Activated CD8-positive, alpha-beta T cell treated with anti-CD3 and anti-CD28 coated beads for 36 hours (primary cell): ENCODE results near the gene IL2RA. TPM values are rescaled to one million over a fixed set of nuclear protein-coding genes. Genes with fewer than 3 reads are reported as not detected.

ENCODE experiments used
- ATAC-seq: fragments of 200-7000 bp; cut with Tn5 transposase; one replicate; pipeline ENCODE4 v1.10.0; 2021; ENCODE audit warnings: mild to moderate bottlenecking, moderate library complexity
- CTCF ChIA-PET: fragments of 350-600 bp; sonication (Branson Sonifier 250); formaldehyde crosslinking; loops from one replicate; lab custom pipeline; 2021; ENCODE audit warnings: antibody characterized with exemption; lab: Charles Lee
- POLR2A ChIA-PET: fragments of 350-600 bp; sonication (Branson Sonifier 250); formaldehyde crosslinking; loops from one replicate; lab custom pipeline; 2021; ENCODE audit warnings: antibody characterized with exemption; lab: Charles Lee
- DNase-seq: peaks from one replicate; pipeline ENCODE4 v3.0.0-alpha.2; 2020
- H3K27ac Mint-ChIP-seq: one replicate; pipeline ENCODE4 v1.8.0; 2021; ENCODE audit warnings: mild to moderate bottlenecking, mixed read lengths
- H3K27me3 Mint-ChIP-seq: one replicate; pipeline ENCODE4 v1.8.0; 2021; ENCODE audit warnings: mixed read lengths
- H3K36me3 Mint-ChIP-seq: one replicate; pipeline ENCODE4 v1.8.0; 2021; ENCODE audit warnings: low read depth, mixed read lengths
- H3K4me1 Mint-ChIP-seq: one replicate; pipeline ENCODE4 v1.8.0; 2021; ENCODE audit warnings: low read depth, mixed read lengths
- H3K4me3 Mint-ChIP-seq: one replicate; pipeline ENCODE4 v1.8.0; 2021; ENCODE audit warnings: mild to moderate bottlenecking, moderate library complexity, mixed read lengths
- H3K9me3 Mint-ChIP-seq: one replicate; pipeline ENCODE4 v1.8.0; 2021; ENCODE audit warnings: mixed read lengths
- CTCF ChIP-seq: fragments of 200-600 bp; IDR thresholded peaks from one replicate; pipeline ENCODE4 v1.8.0; 2022; ENCODE audit warnings: antibody characterized with exemption, mild to moderate bottlenecking
- intact Hi-C: fragments of 100-400 bp; cut with micrococcal nuclease; formaldehyde crosslinking; loops from one replicate; pipeline ENCODE4 v1.10.0; 2022
- total RNA-seq, 2 experiments: library from RNA; stranded (reverse); gene quantifications; one replicate each; pipeline ENCODE4 v1.2.3, GENCODE V29; 2021

IL2RA gene
- total RNA-seq, 2 experiments from 2014 or later = 868 to 874 TPM

DNA sequence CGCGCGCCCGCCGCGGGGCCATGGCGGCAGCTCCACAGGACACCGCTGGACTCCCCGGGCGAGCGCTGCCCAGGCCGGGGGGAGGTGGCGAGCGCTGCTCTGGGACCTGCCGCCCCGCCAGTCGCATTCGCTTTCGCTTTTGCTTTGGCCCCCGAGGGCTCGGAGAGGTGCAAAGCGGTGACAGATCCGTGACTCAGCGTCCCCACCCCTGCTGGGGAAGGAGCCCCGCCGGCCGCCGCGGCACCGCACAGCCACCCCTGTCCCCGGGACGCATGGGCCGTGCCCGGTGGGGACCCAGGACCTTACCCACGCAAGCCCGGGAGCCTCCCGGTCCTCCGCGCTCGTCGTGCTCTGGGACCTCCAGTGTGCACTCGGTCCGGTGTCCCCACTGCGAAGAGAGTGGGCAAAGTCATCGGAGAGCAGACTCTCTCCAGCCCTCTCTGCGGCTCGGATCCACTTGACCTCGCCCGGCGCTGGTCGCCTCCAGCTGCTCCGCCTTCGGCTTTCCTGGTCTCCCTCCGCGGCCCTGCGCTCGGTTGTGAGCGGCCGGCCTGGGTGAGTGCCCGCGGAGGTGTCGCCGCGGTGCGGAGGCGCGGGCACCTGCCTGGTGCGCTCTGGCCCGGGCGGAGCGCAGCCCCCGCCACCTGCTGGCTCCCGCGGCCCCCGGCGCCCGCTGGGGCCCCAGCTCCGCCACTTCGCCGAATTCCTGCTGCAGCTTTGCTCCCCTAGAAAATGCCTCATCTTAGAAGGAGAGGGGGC, 84.5 kb downstream of the IL2RA start, which contains the start of gene IL15RA:
Gene IL15RA (minus strand): TSS at position 73 of the 759 bp plus-strand sequence. CDS start 51 bp downstream, at position 22.
- peaks cover 10% of the 10 kb centered on the region for H3K36me3 Mint-ChIP-seq
- peak within 1 kb of the TSS; percentile 95 for H3K4me3 Mint-ChIP-seq
- H3K4me1 Mint-ChIP-seq = peaks cover 30% of the 10 kb centered on the region
- no peaks in the 10 kb centered on the region for H3K9me3 Mint-ChIP-seq
- peak; percentile 73 for ATAC-seq
- intact Hi-C loops = loop anchor here (5.0 to 10.0 kb wide), 2 partner anchors 70 to 163 kb away; partner anchors contain the start of gene GDI2
- peak within 1 kb of the TSS; percentile 97 for H3K27ac Mint-ChIP-seq
- POLR2A ChIA-PET = interaction anchor here (0.6 to 3.4 kb wide), 18 partner anchors 10 to 186 kb away, joined by 3 to 21 read pairs (median 4); partner anchors contain the start of genes GDI2 and IL2RA
- peak; percentile 94 for DNase-seq
- CTCF ChIA-PET = interaction anchor here (1.1 to 1.5 kb wide), 4 partner anchors 11 to 114 kb away, joined by 3 to 5 read pairs (median 4); partner anchors contain the start of genes ANKRD16 and FBH1
- H3K27me3 Mint-ChIP-seq = peaks cover 7% of the 10 kb centered on the region
- peak; percentile 15 for TF ChIP-seq CTCF

- no peak for TF ChIP-seq CTCF
- POLR2A ChIA-PET = interaction anchor here (0.7 to 3.4 kb wide), 25 partner anchors 11 to 226 kb away, joined by 3 to 21 read pairs (median 4); partner anchors contain the start of genes GDI2, IL2RA and PFKFB3
- H3K4me3 Mint-ChIP-seq = peak overlapping the region; percentile 95
- H3K36me3 Mint-ChIP-seq = peaks cover 10% of the 10 kb centered on the region
- ATAC-seq (peak; percentile 7), DNase-seq (peak; percentile 69)
- peaks cover 35% of the 10 kb centered on the region for H3K4me1 Mint-ChIP-seq
- peak overlapping the region; percentile 97 for H3K27ac Mint-ChIP-seq
- CTCF ChIA-PET = interaction anchor here (0.9 to 1.7 kb wide), 7 partner anchors 11 to 110 kb away, joined by 3 to 10 read pairs (median 3); partner anchors contain the start of genes ANKRD16 and FBH1
- H3K9me3 Mint-ChIP-seq = no peaks in the 10 kb centered on the region
- H3K27me3 Mint-ChIP-seq = peaks cover 7% of the 10 kb centered on the region
- intact Hi-C loops = loop anchor here (5.0 to 10.0 kb wide), 2 partner anchors 71 to 162 kb away; partner anchors contain the start of gene GDI2
Measured at GRCh38 chr10:5976512-5977470, 85.4 kb downstream of the IL2RA start.

GRCh38 chr10:5975641-5976473, 86.3 kb downstream of the IL2RA start:
- no peak for TF ChIP-seq CTCF
- POLR2A ChIA-PET = interaction anchor here (0.7 to 3.4 kb wide), 20 partner anchors 10 to 227 kb away, joined by 3 to 21 read pairs (median 4); partner anchors contain the start of genes GDI2, IL2RA and PFKFB3
- Mint-ChIP-seq H3K9me3 (no peaks in the 10 kb centered on the region), H3K27me3 (peaks cover 4% of the 10 kb centered on the region), H3K4me1 (peaks cover 44% of the 10 kb centered on the region), H3K4me3 (peak overlapping the region; percentile 95), H3K36me3 (peaks cover 10% of the 10 kb centered on the region), H3K27ac (peak overlapping the region; percentile 97)
- DNase-seq = peak; percentile 89
- CTCF ChIA-PET = interaction anchor here (1.1 to 1.7 kb wide), 6 partner anchors 12 to 111 kb away, joined by 3 to 10 read pairs (median 4); partner anchors contain the start of genes ANKRD16 and FBH1
- intact Hi-C loops = loop anchor here (5.0 to 10.0 kb wide), 2 partner anchors 71 to 161 kb away; partner anchors contain the start of gene GDI2
- ATAC-seq = peak; percentile 83

- DNase-seq = no peak
- Mint-ChIP-seq H3K36me3 (peaks cover 18% of the 10 kb centered on the region), H3K4me1 (peaks cover 52% of the 10 kb centered on the region), H3K9me3 (no peaks in the 10 kb centered on the region), H3K4me3 (no peak overlapping the region), H3K27me3 (no peaks in the 10 kb centered on the region), H3K27ac (no peak overlapping the region)
- ChIA-PET POLR2A (no interaction called here), CTCF (no interaction called here)
- ATAC-seq = no peak
- TF ChIP-seq CTCF = no peak
- intact Hi-C loops = loop anchor here (10.0 kb wide), 1 partner anchor 158 kb away; the partner anchor contains the start of gene GDI2
Measured at GRCh38 chr10:5973069-5973468, 89.1 kb downstream of the IL2RA start.
